HG02938 (cell line): ENCODE data around the gene REC114.

ENCODE experiments used
- ATAC-seq: cut with Tn5 transposase; IDR thresholded peaks from one replicate; pipeline ENCODE4 v1.9.1; 2021; ENCODE audit warnings: mild to moderate bottlenecking, moderate library complexity; ENCODE audit not compliant: unreplicated experiment

The REC114 gene

GRCh38 chr15:73601451-73602445 is 158.8 kb downstream of the REC114 start:
- no peak for ATAC-seq

GRCh38 chr15:73602446-73602843 is 159.5 kb downstream of the REC114 start:
- ATAC-seq = no peak

GRCh38 chr15:73602992-73603391 is 160.0 kb downstream of the REC114 start:
- no peak for ATAC-seq

GRCh38 chr15:73604477-73604876 is 161.5 kb downstream of the REC114 start:
- ATAC-seq = no peak

- ATAC-seq = no peak
Measured at GRCh38 chr15:73605759-73606436, 162.9 kb downstream of the REC114 start.

- ATAC-seq = no peak
Measured at GRCh38 chr15:73607405-73607804, 164.4 kb downstream of the REC114 start.

GRCh38 chr15:73607843-73608242 is 164.9 kb downstream of the REC114 start:
- no peak for ATAC-seq

- no peak for ATAC-seq
Measured at GRCh38 chr15:73608475-73608874, 165.5 kb downstream of the REC114 start.

GRCh38 chr15:73608941-73609340 is 166.0 kb downstream of the REC114 start:
- no peak for ATAC-seq
